HG02852 (cell line): ENCODE measurements around the gene LCN2.
A peak's percentile ranks its signal among the peaks of the same experiment; 100 is the strongest.

Source experiments
- ATAC-seq: cut with Tn5 transposase; IDR thresholded peaks from one replicate; pipeline ENCODE4 v1.9.1; 2021; ENCODE audit warnings: mild to moderate bottlenecking, moderate library complexity; ENCODE audit not compliant: unreplicated experiment

The LCN2 gene

GRCh38 chr9:128190516-128191405 is 41.5 kb downstream of the LCN2 start:
- ATAC-seq = peak; percentile 26

DNA sequence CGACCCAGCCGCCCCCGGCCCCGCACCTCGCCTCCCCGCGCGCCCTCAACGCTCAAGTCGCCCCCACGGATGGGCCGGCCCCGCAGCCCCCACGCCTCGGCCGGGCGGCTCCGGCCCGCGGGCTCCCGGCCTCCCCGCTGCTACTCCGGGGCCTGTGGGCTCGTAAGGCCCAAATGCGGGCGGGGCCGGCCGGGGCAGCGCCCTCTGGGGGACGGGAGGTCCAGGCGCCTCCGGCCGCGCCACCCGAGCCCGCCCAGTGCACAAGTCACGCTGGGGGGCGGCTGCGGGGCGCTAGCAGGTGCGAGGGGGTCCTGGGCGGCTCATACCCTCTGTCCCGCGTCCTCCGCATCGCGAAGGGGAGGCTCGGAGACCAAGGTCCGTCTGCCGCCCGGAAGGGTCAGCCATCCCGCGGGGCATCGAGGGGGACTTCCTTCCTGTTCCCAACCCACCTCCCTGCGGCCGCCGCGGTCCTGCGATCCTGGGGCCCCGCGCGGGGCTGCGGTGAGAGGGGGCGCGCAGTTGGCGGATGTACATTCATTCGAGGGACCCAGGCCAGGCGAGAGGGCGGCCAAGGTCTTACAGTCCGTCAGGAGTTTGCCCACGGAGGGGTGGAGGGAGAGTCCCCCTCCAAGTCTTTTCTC is 42.3 kb downstream of the LCN2 start, which contains the start of gene CIZ1:
Gene CIZ1, minus strand, starts transcription at position 167 of the 641 bp plus-strand sequence. CDS start 715 bp downstream, outside the sequence.
- peak; percentile 81 for ATAC-seq

DNA sequence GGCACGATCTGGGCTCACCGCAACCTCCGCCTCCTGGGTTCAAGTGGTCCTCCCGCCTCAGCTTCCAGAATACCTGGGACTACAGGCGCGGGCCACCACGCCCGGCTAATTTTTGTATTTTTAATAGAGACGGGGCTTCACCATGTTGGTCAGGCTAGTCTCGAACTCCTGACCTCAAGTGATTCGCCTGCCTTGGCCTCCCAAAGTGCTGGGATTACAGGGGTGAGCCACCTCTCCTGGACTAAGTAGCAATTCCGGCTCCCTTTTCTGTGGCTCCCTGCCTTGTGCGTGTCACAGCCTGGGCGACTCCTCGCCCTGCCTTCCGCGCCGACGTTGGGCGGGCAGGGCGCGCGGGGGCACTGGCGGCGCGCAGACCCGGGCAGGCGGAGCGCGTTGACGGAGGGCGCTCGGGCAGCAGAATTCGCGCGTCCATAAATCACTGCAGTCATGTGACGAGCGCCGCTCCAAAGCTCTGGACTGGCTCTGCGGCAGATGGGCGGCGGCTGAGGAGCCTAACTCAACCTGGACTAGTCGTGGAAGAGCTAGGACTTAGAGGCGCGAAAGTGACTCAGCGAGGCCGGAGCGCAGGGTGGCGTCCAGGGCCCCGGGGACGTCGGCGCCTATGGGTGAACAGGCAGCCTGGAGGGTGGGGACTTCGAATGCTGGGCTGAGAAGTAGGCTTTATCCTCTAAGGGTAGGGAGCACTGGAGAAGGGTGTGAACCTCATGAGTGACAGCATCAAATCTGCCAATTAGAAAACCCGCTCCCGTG is 43.5 kb downstream of the LCN2 start:
- ATAC-seq = peak; percentile 37

GRCh38 chr9:128193469-128194096 is 44.3 kb downstream of the LCN2 start:
- no peak for ATAC-seq

- no peak for ATAC-seq
Measured at GRCh38 chr9:128201441-128202369, 52.5 kb downstream of the LCN2 start.

DNA sequence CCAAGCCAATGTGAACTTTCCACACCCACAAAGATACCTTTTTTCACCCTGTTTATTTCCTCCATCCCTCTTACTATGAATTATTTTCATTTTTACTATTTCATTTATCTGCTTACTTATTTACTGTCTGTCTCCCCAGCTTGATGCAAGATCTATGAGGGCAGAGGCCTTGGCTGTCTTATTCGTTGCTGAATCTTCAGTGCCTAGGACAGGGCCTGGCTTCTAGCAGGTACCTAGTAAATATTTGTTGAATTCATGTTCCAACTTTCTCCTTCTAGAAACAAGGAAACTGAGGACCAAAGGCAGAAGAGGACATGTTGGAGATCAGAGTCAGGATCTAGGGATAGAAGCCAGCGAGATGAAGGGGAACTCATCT is 53.4 kb downstream of the LCN2 start:
- no peak for ATAC-seq
